GM21423 (cell line): ENCODE results near the gene KRT35.

Experiments
- ATAC-seq: cut with Tn5 transposase; IDR thresholded peaks from one replicate; pipeline ENCODE4 v1.9.1; 2021; ENCODE audit warnings: mild to moderate bottlenecking, moderate library complexity; ENCODE audit not compliant: unreplicated experiment

The KRT35 gene

DNA sequence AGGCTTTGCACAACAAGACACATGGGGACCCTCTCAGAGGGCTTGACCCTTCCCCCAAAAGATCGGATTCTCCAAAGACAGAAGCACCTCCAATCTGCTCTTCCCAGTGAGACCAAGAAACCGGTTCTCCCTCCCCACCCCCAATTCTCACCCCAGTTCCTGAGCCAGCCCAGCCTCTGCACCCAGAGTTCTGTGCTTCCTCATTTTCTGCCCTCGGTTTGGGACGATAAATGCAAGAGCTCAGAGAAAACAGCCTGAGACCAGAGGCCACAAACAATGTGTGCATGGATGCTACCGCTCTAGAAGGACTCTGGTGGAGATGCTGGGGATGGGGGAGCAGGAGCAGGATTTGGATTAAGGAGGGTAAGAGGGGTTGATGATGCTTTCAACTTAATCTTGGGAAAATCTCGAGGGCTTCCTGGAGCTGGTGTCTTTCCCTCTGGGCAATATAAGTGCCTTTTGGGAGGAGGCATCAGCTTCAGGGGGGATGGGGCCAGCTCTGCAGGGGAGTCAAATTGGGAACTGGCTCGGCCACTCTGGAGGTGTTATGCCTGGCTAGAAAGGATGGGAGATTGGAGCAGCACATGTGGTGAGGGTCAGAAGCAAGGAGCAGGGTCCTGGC is 31.7 kb upstream of the KRT35 start:
- ATAC-seq = no peak

DNA sequence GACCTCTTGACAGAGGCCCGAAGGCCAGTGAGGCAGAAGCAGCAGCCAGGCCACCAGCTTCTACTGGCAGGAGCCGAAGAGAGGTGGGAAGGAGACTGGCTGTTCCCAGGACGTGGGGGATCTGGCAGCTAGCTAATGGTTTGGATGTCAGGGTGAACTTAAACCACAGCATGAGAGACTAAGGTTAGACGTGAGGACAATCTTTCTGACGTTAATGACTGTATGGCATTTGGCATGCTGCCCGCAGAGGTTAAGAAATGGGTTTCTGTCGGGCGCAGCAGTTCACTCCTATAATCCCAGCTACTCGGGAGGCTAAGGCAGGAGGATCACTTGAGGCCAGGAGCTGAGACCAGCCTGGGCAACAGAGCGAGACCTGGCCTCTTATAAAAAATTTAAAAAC is 30.8 kb upstream of the KRT35 start:
- no peak for ATAC-seq

DNA sequence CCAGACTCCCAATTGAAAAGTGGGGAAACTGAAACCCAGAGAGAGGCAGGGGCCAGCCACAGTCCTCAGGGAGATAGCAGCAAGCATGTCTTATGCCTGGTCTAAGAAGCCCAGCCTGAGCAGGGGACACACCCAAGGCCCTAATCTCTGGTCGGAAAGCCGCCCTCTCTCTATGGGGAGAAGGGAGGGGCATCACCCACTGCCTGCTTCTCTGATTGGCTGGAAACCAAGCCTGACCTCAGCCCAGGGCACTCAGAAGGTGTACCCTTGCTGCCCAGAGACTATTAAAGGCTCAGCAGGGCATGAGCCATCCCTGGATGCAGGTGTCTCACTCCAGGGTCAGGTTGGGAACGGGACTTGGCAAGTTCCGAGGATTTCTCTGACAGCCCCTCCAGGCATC is 30.2 kb upstream of the KRT35 start:
- ATAC-seq = no peak

DNA sequence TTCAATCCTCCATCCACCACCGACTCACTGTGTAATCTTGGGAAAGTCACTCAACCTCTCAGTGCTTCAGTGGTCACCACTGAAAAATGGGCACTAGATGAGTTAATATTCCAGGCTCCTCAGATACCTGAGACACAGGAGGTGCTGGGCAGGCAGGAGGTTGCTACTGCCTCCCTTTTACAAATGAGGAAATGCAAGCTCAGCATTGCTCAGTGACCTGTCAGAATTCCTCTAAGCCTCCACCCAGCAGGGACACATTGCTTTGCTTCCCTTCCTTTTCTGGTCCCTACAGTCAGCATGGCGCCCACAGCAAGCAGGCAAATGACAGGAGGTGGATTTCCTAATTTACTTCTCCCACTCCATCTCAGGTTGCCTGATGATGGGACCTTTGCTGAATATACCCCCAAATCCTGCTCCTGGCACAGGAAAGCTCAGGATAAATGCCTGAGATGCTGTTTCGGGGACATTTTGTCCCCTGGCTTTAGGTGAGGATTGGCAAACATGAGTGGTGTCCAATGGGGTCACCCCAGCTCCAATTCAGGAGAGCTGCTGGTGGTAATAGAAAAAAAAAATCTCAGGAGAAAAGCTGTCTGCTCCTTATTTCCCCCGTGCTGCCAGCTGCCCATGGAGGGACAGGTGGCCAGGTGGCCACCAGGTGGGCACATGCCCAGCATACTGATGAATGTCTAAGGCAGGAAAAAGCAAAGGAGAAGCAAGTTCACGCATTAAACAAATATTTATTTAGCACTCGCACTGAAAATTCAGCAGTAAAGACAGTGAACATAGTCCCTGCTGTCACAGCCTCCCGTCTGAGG is 29.5 kb upstream of the KRT35 start:
- ATAC-seq = no peak

DNA sequence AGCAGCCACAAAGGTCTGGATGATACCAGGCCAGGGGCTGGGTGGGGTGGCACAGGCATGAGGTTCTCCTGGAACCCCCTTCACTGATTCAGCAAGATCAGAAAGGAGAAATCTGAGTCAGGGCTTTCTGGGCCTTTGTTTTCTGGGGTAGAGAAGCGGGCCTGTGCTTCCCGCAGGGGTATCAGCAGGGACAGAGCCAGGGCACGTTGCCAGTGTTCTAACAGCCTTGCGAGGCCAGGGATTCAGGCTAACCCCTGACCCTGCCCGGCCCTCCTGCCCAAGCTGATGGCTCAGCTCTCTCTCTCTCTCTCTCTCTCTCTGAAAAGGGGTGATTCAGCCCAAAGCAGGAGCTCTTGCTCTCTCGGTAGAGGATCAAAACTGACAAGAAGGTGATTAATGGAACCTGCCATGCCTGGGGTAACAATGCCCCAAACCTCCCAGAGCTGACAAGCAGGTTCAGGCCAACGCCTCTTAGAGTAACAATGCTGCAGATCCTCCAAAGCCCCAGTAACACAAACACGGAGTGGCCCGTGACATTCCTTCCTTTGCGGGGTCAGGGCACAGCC is 26.4 kb upstream of the KRT35 start:
- ATAC-seq = no peak

DNA sequence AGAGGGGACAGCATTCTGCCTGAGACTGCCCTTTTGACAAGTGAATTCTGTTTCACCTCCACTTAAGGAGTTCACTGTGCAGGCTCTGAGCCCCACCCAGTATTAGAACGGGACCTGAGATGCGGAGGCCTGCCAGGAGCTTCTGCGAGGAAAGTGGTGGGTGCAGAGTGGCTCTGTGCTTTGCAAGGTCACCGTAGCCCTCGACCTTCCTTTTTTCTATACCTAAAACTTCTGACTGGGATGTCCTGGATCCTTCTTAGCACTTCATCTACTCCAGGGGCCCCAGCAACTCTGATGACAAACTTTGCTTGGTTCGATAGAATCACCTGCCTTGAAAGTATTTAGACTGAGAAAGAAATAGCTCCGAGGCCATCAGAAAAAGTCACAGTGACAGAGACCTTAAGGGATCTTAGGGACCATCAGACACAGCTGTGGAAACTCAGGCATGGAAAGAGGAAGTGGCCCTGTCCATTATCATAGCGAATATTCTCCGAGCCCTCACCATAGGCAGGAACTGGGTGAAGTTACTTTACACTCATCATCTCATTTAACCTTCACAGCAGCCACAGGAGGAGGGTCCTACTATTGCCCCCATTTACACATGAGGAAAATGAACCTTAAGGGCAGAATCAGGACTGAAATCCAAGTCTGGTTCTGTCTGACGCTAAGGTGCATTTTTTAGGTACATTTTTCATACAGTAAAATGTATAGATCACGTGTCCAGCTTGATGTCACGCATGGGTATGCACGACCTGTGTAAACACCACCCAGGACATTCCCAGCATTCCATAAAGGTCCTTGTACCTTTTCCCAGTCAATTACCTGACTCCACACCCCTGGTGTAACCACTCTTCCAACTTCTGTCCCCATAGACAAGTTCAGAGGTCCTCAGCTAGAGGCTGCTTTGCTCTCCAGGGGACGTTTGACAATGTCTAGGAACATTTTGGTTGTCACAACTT is 25.1 kb upstream of the KRT35 start:
- ATAC-seq = no peak

DNA sequence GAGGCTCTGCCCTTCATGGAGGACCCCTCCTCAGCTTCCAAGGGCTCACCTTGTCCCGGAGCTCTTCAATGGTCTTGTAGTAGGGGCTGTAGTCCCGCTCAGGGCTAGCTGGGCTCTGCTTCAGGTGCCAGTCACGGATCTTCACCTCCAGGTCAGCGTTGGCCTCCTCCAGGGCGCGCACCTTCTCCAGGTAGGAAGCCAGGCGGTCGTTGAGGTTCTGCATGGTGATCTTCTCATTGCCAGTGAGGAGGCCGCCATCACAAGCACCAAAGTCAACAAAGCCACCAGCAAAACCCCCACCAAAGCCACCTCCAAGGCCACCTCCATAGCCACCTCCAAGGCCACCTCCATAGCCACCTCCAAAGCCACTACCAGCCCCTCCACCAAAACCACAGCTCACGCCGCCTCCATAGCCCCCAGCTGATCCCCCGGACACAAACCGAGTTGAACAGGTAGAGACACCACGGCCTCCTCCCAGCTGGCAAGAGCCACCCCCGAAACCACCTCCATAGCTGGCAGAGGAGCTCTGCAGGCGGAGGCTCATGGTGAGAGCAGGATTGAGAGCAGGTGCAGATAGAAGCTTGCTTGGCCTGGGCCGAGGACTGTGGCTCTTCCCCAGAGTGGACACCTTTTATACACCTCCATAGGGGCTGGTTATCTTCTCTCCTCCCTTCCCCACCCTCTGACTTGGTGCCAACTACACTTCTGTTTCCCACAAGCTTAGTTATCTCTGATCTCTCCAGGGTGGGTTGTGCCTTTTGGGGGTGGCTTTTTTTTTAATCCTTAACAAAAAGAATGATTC is 24.3 kb upstream of the KRT35 start, which contains the start of gene KRT13:
KRT13 (minus strand) TSS at position 606 of the 802 bp plus-strand sequence; CDS start at position 544, 62 bp downstream.
- no peak for ATAC-seq

DNA sequence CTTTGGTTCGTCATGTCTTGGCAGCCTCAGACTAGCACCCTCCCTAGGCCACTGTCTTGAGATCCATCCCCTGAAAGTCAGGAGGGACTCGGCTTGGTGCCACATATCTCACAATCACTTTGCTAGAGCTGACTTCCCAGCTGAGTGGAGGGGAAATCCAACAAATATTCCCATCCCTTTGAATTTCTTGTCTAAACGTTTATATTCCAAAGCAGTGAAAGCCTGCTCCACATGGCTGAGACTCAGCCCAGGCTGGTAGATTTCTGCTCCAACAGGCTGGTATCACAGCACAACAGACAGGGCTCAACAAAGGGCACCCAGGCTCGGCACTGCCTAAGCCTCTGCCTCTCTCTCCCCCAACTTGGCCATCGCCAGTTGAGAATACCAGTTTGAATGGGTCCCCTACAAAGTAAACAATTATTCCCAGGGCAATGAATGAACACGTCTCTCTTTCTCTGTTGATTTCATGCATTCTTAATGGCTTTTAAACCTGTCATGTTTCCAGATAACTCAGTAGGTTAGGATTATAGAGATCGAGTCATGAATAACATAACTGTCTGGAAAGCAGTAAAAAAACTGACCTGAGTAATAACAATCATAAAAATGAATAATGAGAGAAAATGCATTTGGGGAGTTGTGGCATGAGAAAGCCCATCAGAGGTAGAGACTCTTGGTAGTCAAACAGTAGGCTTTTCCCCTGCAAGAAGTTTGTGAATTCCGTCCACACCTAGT is 23.5 kb upstream of the KRT35 start:
- no peak for ATAC-seq

DNA sequence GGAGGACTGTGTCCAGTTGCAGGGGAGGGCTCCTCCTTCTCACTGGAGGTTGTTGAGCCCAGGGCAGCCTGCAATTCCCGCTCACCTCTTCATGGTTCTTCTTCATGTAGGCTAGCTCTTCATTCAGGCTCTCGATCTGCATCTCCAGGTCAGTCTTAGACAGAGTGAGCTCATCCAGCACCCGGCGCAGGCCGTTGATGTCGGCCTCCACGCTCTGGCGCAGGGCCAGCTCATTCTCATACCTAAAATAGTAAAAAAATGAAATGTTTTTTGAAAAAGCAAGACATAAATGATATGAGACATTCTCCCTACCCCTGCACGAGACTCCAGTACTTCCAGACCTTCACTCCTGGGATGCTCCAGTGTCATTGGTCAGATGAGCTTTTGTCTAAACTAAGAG is 22.3 kb upstream of the KRT35 start:
- ATAC-seq = no peak

DNA sequence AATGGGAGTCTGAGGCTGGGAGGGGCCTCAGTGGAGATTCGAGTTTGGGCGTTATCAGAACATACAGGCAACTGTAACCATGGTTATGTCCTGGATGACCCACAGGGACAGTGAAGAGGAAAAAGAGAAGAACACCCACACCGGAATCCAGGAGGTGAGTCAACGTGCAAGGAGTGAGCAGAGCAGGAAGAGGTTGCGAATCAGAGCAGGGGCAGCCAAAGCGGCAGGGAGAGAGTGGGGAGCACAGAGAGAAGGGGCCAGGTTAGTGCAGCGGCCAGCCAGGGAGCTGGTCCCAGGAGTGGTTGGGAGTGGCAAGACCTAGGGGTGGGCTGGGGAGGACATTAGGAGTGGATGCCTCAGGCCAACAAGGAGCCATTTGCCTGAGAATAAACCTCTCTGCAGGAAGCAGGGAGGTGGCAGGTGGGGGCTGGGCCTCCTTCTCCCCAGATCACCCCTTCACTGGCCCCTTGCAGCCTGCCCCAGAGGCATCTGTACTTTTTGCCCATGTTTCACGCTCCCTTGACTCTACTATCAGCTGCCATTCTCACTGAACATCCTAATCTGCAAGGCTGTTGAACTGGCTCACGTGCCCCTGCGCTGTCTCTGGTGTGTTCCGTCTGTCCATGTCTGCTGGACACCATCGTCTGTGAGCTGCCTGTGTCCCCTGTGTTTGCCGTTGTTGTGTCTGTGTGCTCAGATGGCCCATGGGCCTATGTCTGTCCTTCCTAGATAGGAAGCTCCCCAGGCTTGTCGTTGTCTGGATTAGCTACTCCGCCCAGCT is 19.4 kb upstream of the KRT35 start:
- ATAC-seq = no peak

DNA sequence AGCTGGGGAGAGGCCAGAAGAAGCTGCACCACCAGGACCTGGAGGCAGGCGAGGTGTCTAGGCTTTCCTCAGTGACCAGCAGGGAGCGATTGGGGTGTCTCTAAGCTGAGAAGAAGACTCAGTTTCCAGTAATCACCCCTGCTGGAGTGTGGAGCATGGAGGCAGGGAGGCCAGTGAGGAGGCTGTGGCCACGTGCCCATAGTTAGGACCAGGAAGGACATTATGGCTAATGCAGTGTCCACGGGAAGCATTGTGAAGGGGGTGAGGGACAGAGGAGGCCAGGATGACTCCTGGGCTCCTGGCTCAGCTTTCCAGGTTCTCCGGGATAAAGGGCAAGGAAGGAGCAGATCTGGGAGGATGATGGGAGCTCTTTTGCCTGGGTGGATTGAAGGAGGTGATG is 18.8 kb upstream of the KRT35 start:
- ATAC-seq = no peak

DNA sequence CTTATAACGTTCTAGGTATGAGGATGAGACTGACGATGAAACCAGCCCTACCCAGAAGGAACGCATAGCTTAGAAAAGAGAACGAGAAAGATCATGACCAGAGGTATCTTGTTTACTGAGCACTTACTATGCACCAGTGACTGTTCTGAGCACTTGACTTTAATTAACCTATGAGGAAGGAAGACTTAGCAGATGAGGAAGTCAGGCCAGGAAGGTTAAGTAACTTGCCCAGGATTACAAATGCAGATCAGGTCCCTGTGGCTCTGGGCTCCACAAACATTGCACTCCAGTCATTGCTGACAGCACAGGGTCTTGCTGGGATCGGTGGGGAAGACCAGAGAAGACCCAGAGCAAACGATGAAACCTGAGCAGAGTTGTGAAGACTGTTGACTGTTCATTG is 17.3 kb upstream of the KRT35 start:
- no peak for ATAC-seq

DNA sequence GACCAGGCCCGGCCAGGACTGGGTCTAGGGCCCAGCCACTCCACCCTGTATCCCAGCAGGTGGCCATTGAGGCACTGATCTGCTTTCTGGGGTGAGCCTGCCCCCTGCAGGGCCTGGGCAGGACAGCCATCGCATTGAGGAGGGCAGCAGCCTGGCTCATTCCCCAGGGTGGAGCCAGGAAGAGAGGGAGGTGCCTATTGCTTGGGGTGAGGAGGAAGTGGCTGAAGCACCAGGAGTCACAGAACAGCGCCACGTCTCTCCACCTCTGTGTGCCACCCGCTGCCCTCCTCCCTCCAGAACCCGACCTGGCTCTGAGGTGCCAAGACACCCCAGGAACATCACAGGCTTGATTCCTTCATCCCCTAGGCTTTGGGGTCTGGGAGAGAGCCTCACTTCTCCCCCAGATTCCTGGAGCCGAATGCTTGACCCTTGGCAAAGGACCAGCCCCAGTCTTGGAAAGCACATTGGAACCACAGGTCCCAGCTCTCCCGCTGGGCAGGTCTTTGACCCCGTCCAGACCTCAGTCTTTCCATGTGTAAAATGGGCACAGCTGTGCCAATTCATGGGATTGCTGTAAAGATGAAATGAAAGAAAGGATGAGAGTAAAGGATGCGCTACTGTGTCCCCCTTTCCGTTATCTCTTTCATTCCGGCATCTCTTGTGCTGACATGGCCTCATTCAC is 16.0 kb upstream of the KRT35 start:
- peak; percentile 55 for ATAC-seq

DNA sequence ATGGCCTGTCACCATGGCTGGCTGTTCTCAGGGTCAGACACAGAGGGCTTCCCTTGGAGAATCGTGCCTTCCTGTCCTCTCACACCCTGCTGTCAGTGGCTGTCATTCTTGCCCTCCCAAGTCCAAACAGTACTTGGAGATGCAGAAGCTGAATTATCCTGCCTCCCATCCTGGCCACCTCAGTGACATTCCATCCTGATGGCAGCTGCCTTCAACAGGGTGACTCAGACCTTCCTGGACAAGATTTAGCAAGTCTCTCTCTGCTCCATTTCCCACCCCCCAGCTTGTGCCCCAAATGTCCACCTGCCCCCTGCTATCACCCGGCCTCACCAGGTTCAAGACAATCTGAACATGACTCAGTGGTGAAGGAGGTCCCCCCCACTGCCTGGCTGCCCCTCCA is 13.6 kb upstream of the KRT35 start:
- no peak for ATAC-seq

DNA sequence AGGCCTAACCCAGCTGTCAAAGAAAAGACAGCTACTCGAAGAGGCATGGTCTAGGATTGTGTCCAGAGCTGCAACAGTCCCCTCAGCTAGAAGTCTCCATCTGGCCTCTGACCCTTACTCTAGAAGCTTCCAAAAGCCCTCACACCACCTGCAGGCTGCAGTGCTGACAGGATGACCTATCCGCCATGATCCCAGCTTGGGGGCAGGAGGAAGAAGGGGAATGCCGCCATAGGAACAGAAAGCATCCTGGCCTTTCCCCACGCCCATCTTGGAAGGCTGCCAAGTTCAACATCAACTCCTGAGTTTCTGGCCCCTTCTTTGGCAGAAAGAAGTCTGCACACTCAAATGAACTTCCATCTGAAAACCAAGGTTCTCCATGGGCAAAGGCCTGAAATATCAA is 11.8 kb upstream of the KRT35 start:
- no peak for ATAC-seq

DNA sequence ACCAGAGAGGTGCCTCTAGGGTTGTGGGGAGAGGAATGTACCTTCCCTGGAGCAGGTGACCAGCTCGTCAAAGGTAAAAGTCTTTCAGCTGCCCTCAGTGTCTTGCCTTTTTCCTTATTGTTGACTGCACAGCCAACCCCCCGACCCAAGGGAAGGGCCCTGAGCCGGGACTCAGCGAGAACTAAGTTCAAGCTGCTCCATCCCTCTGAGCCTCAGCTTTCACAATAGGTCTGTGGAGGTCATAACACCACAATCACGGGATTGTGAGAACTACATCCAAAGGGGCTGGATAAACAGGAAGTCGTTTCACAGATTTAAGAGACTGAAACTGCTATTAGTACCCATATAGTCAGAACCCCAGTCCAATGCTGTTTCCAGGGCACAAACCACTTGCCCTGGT is 11.4 kb upstream of the KRT35 start:
- ATAC-seq = no peak

DNA sequence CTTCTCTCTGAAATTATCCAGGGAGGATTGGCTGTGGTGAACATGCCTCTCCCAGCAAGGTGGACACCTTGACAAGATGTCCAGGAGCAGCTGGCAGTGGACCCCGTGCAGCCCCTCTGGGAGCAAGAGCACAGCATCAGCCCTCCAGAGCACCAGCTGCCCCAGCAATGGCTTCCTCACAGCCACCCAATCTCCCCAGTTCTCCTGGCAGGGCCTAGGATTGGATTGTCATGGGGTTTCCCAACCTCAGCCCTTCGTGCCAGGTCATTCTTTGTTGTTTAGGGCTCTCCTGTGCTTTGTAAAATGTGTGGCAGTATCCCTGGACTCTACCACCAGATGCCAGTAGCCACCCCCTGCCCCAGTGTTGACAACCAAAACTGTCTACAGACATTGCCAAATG is 10.5 kb upstream of the KRT35 start:
- ATAC-seq = no peak
